Measurements from ENCODE around the gene TC2N. TPM values are rescaled to one million over a fixed set of nuclear protein-coding genes. Genes with fewer than 3 reads are reported as not detected.
A peak's percentile ranks its signal among the peaks of the same experiment; 100 is the strongest.

TC2N gene
- total and polyA plus RNA-seq, 9 of the 15 experiments (the other 6 are each of a cell fraction or from before 2014, with no cell fraction given) = 2.0 to 12.5 (median 7.3) TPM

DNA sequence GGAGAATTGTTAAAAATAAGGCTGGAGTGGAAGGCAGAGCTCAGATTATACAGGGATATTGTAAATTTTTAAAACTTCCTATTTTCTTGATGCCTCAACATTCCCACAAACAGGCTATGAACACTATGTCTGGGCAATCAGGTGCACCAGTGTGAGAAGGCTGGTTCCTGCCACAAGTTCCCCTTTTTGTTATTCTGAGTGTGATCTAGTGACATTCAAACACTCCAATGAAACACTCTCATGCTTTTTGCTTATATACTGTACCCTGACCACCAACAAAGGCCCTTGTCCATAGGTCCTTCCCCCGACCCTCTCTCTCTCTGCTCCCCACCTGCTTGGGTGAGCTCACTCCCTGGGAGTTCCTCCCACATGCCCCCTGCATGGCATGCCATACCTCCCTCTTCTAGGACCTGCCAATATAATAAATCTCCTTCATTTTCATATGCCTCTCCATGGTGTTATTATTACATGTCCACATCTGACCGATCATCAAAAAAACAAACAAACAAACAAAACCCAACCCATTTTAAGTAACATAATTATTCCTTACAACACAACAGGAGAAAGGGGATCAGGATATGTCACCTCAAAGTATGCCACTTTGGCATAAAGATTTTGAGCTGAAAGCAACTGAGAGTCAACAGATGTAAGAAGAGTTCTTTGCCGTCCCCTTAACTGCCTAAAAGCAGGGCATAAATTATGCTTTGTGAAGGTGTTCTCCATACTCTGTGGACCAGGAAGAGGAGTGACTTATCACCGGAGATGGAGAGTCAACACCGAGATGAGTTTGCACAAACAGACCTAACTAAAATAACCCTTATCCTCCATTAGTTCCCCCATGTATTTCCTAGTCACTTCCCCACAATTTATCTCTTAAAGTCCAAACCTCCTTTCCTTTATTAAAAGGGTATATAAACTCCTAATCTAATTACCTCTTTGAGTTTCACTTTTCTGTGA lies 92.9 kb downstream of the TC2N start (continued):
- TF ChIP-seq MTA1 (IDR thresholded peaks at IDR 0.05; ENCODE audit: borderline replicate concordance) (no peak), RCOR1 (IDR thresholded peaks at IDR 0.05; ENCODE audit: borderline replicate concordance in 1 of 2, low read depth in 2 of 2, low read length in 2 of 2) (0 out of 4 replicates have a peak, but pooled peaks of 1 of the 2 experiments have one; percentile 33), TARDBP (IDR thresholded peaks at IDR 0.05) (no peak), ZNF253 (CRISPR knock-in tag; conservative IDR thresholded peaks at IDR 0.05) (no peak), BACH1 (tag; IDR thresholded peaks at IDR 0.05) (peak; percentile 25; the same call in 1 of the 2 replicates), ZNF778 (CRISPR knock-in tag; IDR thresholded peaks at IDR 0.05) (no peak), SMAD4 (CRISPR knock-in tag; conservative IDR thresholded peaks at IDR 0.05) (no peak), NR2C2 (CRISPR knock-in tag; IDR thresholded peaks at IDR 0.05) (no peak), NR2C2 (tag; IDR thresholded peaks at IDR 0.05) (no peak), MYNN (IDR thresholded peaks at IDR 0.05) (no peak), MYNN (CRISPR knock-in tag; IDR thresholded peaks at IDR 0.05) (no peak), SREBF2 (CRISPR knock-in tag; IDR thresholded peaks at IDR 0.05) (no peak), POLR2G (IDR thresholded peaks at IDR 0.05; ENCODE audit: low read depth, low read length) (no peak), FOXP1 (CRISPR knock-in tag; IDR thresholded peaks at IDR 0.05) (no peak), ZBTB17 (CRISPR knock-in tag; IDR thresholded peaks at IDR 0.05) (no peak), MYBL2 (IDR thresholded peaks at IDR 0.05; ENCODE audit: low read depth) (no peak), MYBL2 (CRISPR knock-in tag; IDR thresholded peaks at IDR 0.05; ENCODE audit: borderline replicate concordance) (no peak), PPARD (CRISPR knock-in tag; IDR thresholded peaks at IDR 0.05) (no peak), GTF2F1 (IDR thresholded peaks at IDR 0.05; ENCODE audit: low read depth, low read length) (no peak)
- TF ChIP-seq, protein P1, sequence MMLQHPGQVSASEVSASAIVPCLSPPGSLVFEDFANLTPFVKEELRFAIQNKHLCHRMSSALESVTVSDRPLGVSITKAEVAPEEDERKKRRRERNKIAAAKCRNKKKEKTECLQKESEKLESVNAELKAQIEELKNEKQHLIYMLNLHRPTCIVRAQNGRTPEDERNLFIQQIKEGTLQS (IDR thresholded peaks at IDR 0.05) = no peak
- TF ChIP-seq, protein P1 (CRISPR knock-in tag; conservative IDR thresholded peaks at IDR 0.05) = no peak
- TF ChIP-seq, protein P2, sequence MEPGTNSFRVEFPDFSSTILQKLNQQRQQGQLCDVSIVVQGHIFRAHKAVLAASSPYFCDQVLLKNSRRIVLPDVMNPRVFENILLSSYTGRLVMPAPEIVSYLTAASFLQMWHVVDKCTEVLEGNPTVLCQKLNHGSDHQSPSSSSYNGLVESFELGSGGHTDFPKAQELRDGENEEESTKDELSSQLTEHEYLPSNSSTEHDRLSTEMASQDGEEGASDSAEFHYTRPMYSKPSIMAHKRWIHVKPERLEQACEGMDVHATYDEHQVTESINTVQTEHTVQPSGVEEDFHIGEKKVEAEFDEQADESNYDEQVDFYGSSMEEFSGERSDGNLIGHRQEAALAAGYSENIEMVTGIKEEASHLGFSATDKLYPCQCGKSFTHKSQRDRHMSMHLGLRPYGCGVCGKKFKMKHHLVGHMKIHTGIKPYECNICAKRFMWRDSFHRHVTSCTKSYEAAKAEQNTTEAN (CRISPR knock-in tag; IDR thresholded peaks at IDR 0.05) = no peak
- TF ChIP-seq, protein P3, sequence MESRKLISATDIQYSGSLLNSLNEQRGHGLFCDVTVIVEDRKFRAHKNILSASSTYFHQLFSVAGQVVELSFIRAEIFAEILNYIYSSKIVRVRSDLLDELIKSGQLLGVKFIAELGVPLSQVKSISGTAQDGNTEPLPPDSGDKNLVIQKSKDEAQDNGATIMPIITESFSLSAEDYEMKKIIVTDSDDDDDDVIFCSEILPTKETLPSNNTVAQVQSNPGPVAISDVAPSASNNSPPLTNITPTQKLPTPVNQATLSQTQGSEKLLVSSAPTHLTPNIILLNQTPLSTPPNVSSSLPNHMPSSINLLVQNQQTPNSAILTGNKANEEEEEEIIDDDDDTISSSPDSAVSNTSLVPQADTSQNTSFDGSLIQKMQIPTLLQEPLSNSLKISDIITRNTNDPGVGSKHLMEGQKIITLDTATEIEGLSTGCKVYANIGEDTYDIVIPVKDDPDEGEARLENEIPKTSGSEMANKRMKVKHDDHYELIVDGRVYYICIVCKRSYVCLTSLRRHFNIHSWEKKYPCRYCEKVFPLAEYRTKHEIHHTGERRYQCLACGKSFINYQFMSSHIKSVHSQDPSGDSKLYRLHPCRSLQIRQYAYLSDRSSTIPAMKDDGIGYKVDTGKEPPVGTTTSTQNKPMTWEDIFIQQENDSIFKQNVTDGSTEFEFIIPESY (CRISPR knock-in tag; IDR thresholded peaks at IDR 0.05) = no peak
- TF ChIP-seq, protein P4, sequence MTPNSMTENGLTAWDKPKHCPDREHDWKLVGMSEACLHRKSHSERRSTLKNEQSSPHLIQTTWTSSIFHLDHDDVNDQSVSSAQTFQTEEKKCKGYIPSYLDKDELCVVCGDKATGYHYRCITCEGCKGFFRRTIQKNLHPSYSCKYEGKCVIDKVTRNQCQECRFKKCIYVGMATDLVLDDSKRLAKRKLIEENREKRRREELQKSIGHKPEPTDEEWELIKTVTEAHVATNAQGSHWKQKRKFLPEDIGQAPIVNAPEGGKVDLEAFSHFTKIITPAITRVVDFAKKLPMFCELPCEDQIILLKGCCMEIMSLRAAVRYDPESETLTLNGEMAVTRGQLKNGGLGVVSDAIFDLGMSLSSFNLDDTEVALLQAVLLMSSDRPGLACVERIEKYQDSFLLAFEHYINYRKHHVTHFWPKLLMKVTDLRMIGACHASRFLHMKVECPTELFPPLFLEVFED (CRISPR knock-in tag; conservative IDR thresholded peaks at IDR 0.05) = no peak
